IPS-NIHi11 (cell line): ENCODE results near the gene IGFBP3.
"Not testable (repeated sequence)": the region's sequence is repeated elsewhere in the genome, so short reads cannot be mapped to it uniquely, and the experiment has no call there.

Experiments
- DNase-seq: peaks from one replicate; pipeline ENCODE4 v3.0.0; 2012; ENCODE audit warnings: mixed read lengths, low spot score

IGFBP3 gene

GRCh38 chr7:45920502-45921380 lies at the start of gene IGFBP3:
Gene IGFBP3, minus strand, starts transcription at chr7:45921272. Its CDS starts 132 bp downstream, at chr7:45921140.
- peak; percentile 81 for DNase-seq

GRCh38 chr7:45970454-45970853 lies 49.4 kb upstream of the IGFBP3 start:
- no peak for DNase-seq

GRCh38 chr7:45969940-45970339 lies 48.9 kb upstream of the IGFBP3 start:
- DNase-seq: no peak

GRCh38 chr7:45968856-45969541 lies 47.9 kb upstream of the IGFBP3 start:
- no peak for DNase-seq

- no peak for DNase-seq
These were observed 47.2 kb upstream of the IGFBP3 start for GRCh38 chr7:45968312-45968711.

GRCh38 chr7:45967591-45968157 lies 46.6 kb upstream of the IGFBP3 start:
- DNase-seq: no peak

GRCh38 chr7:45962861-45963260 lies 41.8 kb upstream of the IGFBP3 start:
- DNase-seq: no peak

- DNase-seq: no peak
These were observed 36.6 kb upstream of the IGFBP3 start for GRCh38 chr7:45957721-45958120.

- no peak for DNase-seq
These were observed 34.2 kb upstream of the IGFBP3 start for GRCh38 chr7:45955286-45955685.

GRCh38 chr7:45953055-45953454 lies 32.0 kb upstream of the IGFBP3 start:
- not testable (repeated sequence) for DNase-seq

- no peak for DNase-seq
These were observed 23.0 kb upstream of the IGFBP3 start for GRCh38 chr7:45944058-45944457.

GRCh38 chr7:45940939-45941338 lies 19.9 kb upstream of the IGFBP3 start:
- DNase-seq: no peak

GRCh38 chr7:45940237-45940781 lies 19.2 kb upstream of the IGFBP3 start:
- not testable (repeated sequence) for DNase-seq

- DNase-seq: no peak
These were observed 18.5 kb upstream of the IGFBP3 start for GRCh38 chr7:45939574-45939973.

GRCh38 chr7:45938626-45939302 lies 17.7 kb upstream of the IGFBP3 start:
- DNase-seq: peak; percentile 70

GRCh38 chr7:45937862-45938261 lies 16.8 kb upstream of the IGFBP3 start:
- no peak for DNase-seq

- no peak for DNase-seq
These were observed 16.2 kb upstream of the IGFBP3 start for GRCh38 chr7:45937301-45937700.

GRCh38 chr7:45930967-45931366 lies 9.9 kb upstream of the IGFBP3 start:
- DNase-seq: no peak

- no peak for DNase-seq
These were observed 6.6 kb upstream of the IGFBP3 start for GRCh38 chr7:45927721-45928120.

- no peak for DNase-seq
These were observed 3.2 kb upstream of the IGFBP3 start for GRCh38 chr7:45924283-45924682.

GRCh38 chr7:45923818-45924217 lies 2.7 kb upstream of the IGFBP3 start:
- no peak for DNase-seq

- peak; percentile 51 for DNase-seq
These were observed 2.2 kb upstream of the IGFBP3 start for GRCh38 chr7:45923290-45923689.
